ENCODE results near the gene AKAP10.

AKAP10 gene

GRCh38 chr17:19904924-19905323 lies 72.7 kb downstream of the AKAP10 start:
- no peak for TF ChIP-seq CTCF (IDR thresholded peaks at IDR 0.05; ENCODE audit: low read length)
- TF ChIP-seq EZH2 (IDR thresholded peaks at IDR 0.05; ENCODE audit: borderline replicate concordance, low read length): no peak
- Histone ChIP-seq H3K36me3 (ENCODE audit: insufficient read depth, low read length) (peaks cover 66% of the 10 kb centered on the region), H3K4me2 (ENCODE audit: low read length) (no peak overlapping the region), H3K27me3 (ENCODE audit: insufficient read depth, low read length) (no peaks in the 10 kb centered on the region), H4K20me1 (ENCODE audit: insufficient read depth, low read length) (no peaks in the 10 kb centered on the region), H3K9ac (ENCODE audit: low read length) (no peak overlapping the region), H3K9me2 (ENCODE audit: low read depth, low read length) (no peaks in the 10 kb centered on the region), H3K4me1 (ENCODE audit: insufficient read depth, low read length, severe bottlenecking) (no peaks in the 10 kb centered on the region), H3K9me3 (ENCODE audit: low read length) (no peaks in the 10 kb centered on the region), H3K79me2 (ENCODE audit: insufficient read depth, low read length) (no peaks in the 10 kb centered on the region), H3K4me3 (ENCODE audit: low read depth, low read length, poor library complexity, severe bottlenecking) (no peak overlapping the region), H3F3A (ENCODE audit: insufficient read depth, low read length) (no peaks in the 10 kb centered on the region), H2AFZ (ENCODE audit: low read length) (no peak overlapping the region), H3K27ac (ENCODE audit: low read depth, low read length, poor library complexity, severe bottlenecking) (no peak overlapping the region)

DNA sequence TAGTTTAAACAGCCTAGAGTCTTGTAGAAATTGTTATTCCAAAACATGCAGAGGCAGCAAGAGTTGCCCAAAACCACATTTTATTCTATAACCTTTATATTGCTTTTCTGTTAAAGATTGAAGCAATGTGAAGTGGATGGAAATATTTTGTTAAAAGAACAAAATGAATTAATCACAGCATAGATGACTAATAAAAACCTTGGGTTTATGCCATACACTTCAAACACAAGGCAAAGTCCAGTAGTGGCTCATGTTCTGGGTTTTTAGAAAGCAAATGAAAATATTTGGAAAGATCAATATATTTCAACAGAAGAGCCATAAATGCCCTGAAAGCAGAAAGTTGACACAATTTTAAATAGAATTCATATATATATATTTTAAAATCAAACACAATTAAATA lies 73.2 kb downstream of the AKAP10 start:
- Histone ChIP-seq H3K9ac (ENCODE audit: low read length) (no peak overlapping the region), H2AFZ (ENCODE audit: low read length) (no peak overlapping the region), H3F3A (ENCODE audit: insufficient read depth, low read length) (no peaks in the 10 kb centered on the region), H4K20me1 (ENCODE audit: insufficient read depth, low read length) (no peaks in the 10 kb centered on the region), H3K4me2 (ENCODE audit: low read length) (no peak overlapping the region), H3K79me2 (ENCODE audit: insufficient read depth, low read length) (no peaks in the 10 kb centered on the region), H3K27me3 (ENCODE audit: insufficient read depth, low read length) (no peaks in the 10 kb centered on the region), H3K9me3 (ENCODE audit: low read length) (no peaks in the 10 kb centered on the region), H3K4me1 (ENCODE audit: insufficient read depth, low read length, severe bottlenecking) (no peaks in the 10 kb centered on the region), H3K9me2 (ENCODE audit: low read depth, low read length) (no peaks in the 10 kb centered on the region), H3K27ac (ENCODE audit: low read depth, low read length, poor library complexity, severe bottlenecking) (no peak overlapping the region), H3K4me3 (ENCODE audit: low read depth, low read length, poor library complexity, severe bottlenecking) (no peak overlapping the region), H3K36me3 (ENCODE audit: insufficient read depth, low read length) (peaks cover 61% of the 10 kb centered on the region)
- TF ChIP-seq CTCF (IDR thresholded peaks at IDR 0.05; ENCODE audit: low read length) (no peak), EZH2 (IDR thresholded peaks at IDR 0.05; ENCODE audit: borderline replicate concordance, low read length) (no peak)

- H3K4me3 ChIP-seq (ENCODE audit: low read depth, low read length, poor library complexity, severe bottlenecking): no peak overlapping the region
- H2AFZ ChIP-seq (ENCODE audit: low read length): no peak overlapping the region
- H3K27me3 ChIP-seq (ENCODE audit: insufficient read depth, low read length): no peaks in the 10 kb centered on the region
- H3K27ac ChIP-seq (ENCODE audit: low read depth, low read length, poor library complexity, severe bottlenecking): no peak overlapping the region
- H3K9me2 ChIP-seq (ENCODE audit: low read depth, low read length): no peaks in the 10 kb centered on the region
- H3K9ac ChIP-seq (ENCODE audit: low read length): no peak overlapping the region
- H3K4me1 ChIP-seq (ENCODE audit: insufficient read depth, low read length, severe bottlenecking): no peaks in the 10 kb centered on the region
- H3K4me2 ChIP-seq (ENCODE audit: low read length): no peak overlapping the region
- H3K79me2 ChIP-seq (ENCODE audit: insufficient read depth, low read length): no peaks in the 10 kb centered on the region
- no peaks in the 10 kb centered on the region for H4K20me1 ChIP-seq (ENCODE audit: insufficient read depth, low read length)
- peaks cover 34% of the 10 kb centered on the region for H3K36me3 ChIP-seq (ENCODE audit: insufficient read depth, low read length)
- H3F3A ChIP-seq (ENCODE audit: insufficient read depth, low read length): no peaks in the 10 kb centered on the region; the same call in 1 of the 2 replicates
- TF ChIP-seq EZH2 (IDR thresholded peaks at IDR 0.05; ENCODE audit: borderline replicate concordance, low read length) (no peak), CTCF (IDR thresholded peaks at IDR 0.05; ENCODE audit: low read length) (no peak)
- no peaks in the 10 kb centered on the region for H3K9me3 ChIP-seq (ENCODE audit: low read length)
Measured at GRCh38 chr17:19900809-19901208, 76.8 kb downstream of the AKAP10 start.

Measured in OCI-LY1 (cell line).